Measurements from ENCODE around the gene PCCA.

Gene PCCA

GRCh38 chr13:100361504-100361903, 272.6 kb downstream of the PCCA start:
- H3K27me3 ChIP-seq (ENCODE audit: insufficient read depth, low read length) = no peaks in the 10 kb centered on the region
- H3K79me2 ChIP-seq (ENCODE audit: insufficient read depth, low read length) = no peaks in the 10 kb centered on the region
- no peak overlapping the region for H3K4me2 ChIP-seq (ENCODE audit: low read length)
- H3K27ac ChIP-seq (ENCODE audit: low read depth, low read length, poor library complexity, severe bottlenecking) = no peak overlapping the region
- H3K9me3 ChIP-seq (ENCODE audit: low read length) = no peaks in the 10 kb centered on the region
- H3K4me3 ChIP-seq (ENCODE audit: low read depth, low read length, poor library complexity, severe bottlenecking) = no peak overlapping the region
- H3K9me2 ChIP-seq (ENCODE audit: low read depth, low read length) = no peaks in the 10 kb centered on the region
- H3K36me3 ChIP-seq (ENCODE audit: insufficient read depth, low read length) = no peaks in the 10 kb centered on the region
- H3F3A ChIP-seq (ENCODE audit: insufficient read depth, low read length) = no peaks in the 10 kb centered on the region
- H3K9ac ChIP-seq (ENCODE audit: low read length) = no peak overlapping the region
- H4K20me1 ChIP-seq (ENCODE audit: insufficient read depth, low read length) = no peaks in the 10 kb centered on the region
- H2AFZ ChIP-seq (ENCODE audit: low read length) = no peak overlapping the region
- TF ChIP-seq EZH2 (IDR thresholded peaks at IDR 0.05; ENCODE audit: borderline replicate concordance, low read length) = no peak
- TF ChIP-seq CTCF (IDR thresholded peaks at IDR 0.05; ENCODE audit: low read length) = no peak
- no peaks in the 10 kb centered on the region for H3K4me1 ChIP-seq (ENCODE audit: insufficient read depth, low read length, severe bottlenecking)

- no peaks in the 10 kb centered on the region for H3K36me3 ChIP-seq (ENCODE audit: insufficient read depth, low read length)
- no peak overlapping the region for H3K27ac ChIP-seq (ENCODE audit: low read depth, low read length, poor library complexity, severe bottlenecking)
- H3K9ac ChIP-seq (ENCODE audit: low read length) = no peak overlapping the region
- no peak for TF ChIP-seq CTCF (IDR thresholded peaks at IDR 0.05; ENCODE audit: low read length)
- TF ChIP-seq EZH2 (IDR thresholded peaks at IDR 0.05; ENCODE audit: borderline replicate concordance, low read length) = no peak
- no peaks in the 10 kb centered on the region for H3K79me2 ChIP-seq (ENCODE audit: insufficient read depth, low read length)
- no peaks in the 10 kb centered on the region for H3K9me3 ChIP-seq (ENCODE audit: low read length)
- no peaks in the 10 kb centered on the region for H3F3A ChIP-seq (ENCODE audit: insufficient read depth, low read length)
- H3K4me3 ChIP-seq (ENCODE audit: low read depth, low read length, poor library complexity, severe bottlenecking) = no peak overlapping the region
- H3K4me2 ChIP-seq (ENCODE audit: low read length) = no peak overlapping the region
- H2AFZ ChIP-seq (ENCODE audit: low read length) = no peak overlapping the region
- no peaks in the 10 kb centered on the region for H3K4me1 ChIP-seq (ENCODE audit: insufficient read depth, low read length, severe bottlenecking)
- no peaks in the 10 kb centered on the region for H4K20me1 ChIP-seq (ENCODE audit: insufficient read depth, low read length)
- no peaks in the 10 kb centered on the region for H3K9me2 ChIP-seq (ENCODE audit: low read depth, low read length)
- no peaks in the 10 kb centered on the region for H3K27me3 ChIP-seq (ENCODE audit: insufficient read depth, low read length)
Measured at GRCh38 chr13:100362371-100362770, 273.5 kb downstream of the PCCA start.

- Histone ChIP-seq H3K9ac (ENCODE audit: low read length) (no peak overlapping the region), H3K4me3 (ENCODE audit: low read depth, low read length, poor library complexity, severe bottlenecking) (no peak overlapping the region), H4K20me1 (ENCODE audit: insufficient read depth, low read length) (no peaks in the 10 kb centered on the region), H2AFZ (ENCODE audit: low read length) (no peak overlapping the region), H3K4me1 (ENCODE audit: insufficient read depth, low read length, severe bottlenecking) (no peaks in the 10 kb centered on the region), H3K4me2 (ENCODE audit: low read length) (no peak overlapping the region), H3F3A (ENCODE audit: insufficient read depth, low read length) (no peaks in the 10 kb centered on the region), H3K27me3 (ENCODE audit: insufficient read depth, low read length) (no peaks in the 10 kb centered on the region), H3K9me2 (ENCODE audit: low read depth, low read length) (no peaks in the 10 kb centered on the region), H3K79me2 (ENCODE audit: insufficient read depth, low read length) (no peaks in the 10 kb centered on the region), H3K9me3 (ENCODE audit: low read length) (no peaks in the 10 kb centered on the region), H3K27ac (ENCODE audit: low read depth, low read length, poor library complexity, severe bottlenecking) (no peak overlapping the region), H3K36me3 (ENCODE audit: insufficient read depth, low read length) (no peaks in the 10 kb centered on the region)
- TF ChIP-seq EZH2 (IDR thresholded peaks at IDR 0.05; ENCODE audit: borderline replicate concordance, low read length) = no peak
- TF ChIP-seq CTCF (IDR thresholded peaks at IDR 0.05; ENCODE audit: low read length) = no peak
Measured at GRCh38 chr13:100362781-100363180, 273.9 kb downstream of the PCCA start.

All from OCI-LY1 (cell line).